Measurements from ENCODE around the gene MCRIP2.
"Not testable (repeated sequence)": the region's sequence is repeated elsewhere in the genome, so short reads cannot be mapped to it uniquely, and the experiment has no call there.

The MCRIP2 gene, protein sequence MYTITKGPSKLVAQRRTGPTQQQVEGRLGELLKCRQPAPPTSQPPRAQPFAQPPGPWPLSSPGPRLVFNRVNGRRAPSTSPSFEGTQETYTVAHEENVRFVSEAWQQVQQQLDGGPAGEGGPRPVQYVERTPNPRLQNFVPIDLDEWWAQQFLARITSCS

DNA sequence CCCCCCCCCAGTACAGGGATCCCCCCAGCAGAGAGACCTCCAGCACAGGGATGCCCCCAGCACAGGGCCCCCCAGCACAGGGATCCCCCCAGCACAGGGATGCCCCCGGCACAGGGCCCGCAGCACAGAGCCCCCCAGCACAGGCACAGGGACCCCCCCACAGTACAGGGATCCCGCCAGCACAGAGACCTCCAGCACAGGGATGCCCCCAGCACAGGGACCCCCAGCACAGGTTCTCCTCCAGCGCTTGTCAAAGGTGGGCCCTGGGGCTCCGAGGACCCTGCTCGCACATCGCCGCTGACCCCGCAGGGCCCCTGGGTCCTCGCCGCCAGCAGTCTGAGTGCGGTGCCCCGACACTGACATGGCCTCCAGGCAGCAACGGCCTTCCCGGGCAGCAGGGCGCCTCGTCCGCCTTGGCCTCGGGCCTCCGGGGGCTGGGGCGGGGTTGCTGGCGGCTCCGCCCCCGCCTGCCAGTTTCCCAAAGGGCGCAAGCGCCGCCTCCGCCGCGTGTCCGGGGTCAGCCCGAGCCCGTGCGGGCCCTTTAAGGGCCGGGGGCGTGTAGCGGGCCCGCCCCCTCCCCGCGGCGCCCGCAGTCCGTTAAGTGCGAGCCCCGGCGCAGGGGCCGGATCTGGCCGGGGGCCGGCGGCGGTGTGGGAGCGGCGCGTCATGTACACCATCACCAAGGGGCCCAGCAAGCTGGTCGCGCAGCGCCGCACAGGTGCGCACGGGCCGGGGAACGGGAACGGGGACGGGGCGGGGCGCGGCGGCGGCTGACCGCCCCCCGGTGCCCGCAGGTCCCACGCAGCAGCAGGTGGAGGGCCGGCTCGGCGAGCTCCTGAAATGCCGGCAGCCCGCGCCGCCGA is at the start of gene MCRIP2:
Gene MCRIP2 (plus strand): TSS at position 503 of the 863 bp plus-strand sequence. CDS start 164 bp downstream, at position 667.
- peak; percentile 97 for DNase-seq

- DNase-seq = no peak
These were observed 49.6 kb upstream of the MCRIP2 start for GRCh38 chr16:591892-592517.

DNA sequence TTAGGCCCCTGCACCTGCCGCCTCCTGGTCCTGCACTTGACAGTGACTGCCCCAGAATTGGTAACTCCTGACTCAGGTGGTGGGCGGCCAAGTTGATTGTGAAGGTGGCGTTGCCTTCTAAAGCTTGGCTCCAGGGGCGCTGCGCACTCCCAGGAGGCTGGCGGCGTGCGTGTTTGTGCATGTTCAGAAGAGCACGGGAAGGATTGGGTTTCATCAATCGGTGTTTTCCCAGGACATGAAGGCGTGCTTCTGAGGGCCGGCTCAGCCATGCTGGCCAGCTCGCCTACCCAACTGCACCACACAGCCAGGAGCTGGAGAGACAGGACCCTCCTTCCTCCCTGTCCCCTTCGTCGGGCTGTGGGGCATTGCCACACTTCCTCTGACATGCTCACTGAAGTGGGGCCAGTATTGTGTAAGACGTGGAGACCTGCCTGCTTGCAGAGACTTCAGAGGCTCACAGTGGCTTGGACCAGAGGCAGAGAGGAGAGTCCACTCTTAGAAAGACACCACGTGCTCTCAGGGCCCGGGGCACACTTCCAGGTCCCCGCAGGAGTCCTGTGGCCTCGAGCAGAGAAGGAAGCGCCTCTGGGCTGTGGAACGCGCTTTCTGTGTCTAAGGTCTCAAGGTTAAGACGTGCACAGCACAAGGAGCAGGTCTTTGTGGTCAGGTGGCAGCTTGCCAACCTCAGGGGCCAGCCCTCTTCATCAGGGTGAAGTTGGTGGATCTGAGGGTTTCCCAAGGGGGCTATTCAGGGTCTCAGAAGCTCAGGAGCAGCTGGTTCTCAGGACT is 48.9 kb upstream of the MCRIP2 start:
- no peak for DNase-seq

DNA sequence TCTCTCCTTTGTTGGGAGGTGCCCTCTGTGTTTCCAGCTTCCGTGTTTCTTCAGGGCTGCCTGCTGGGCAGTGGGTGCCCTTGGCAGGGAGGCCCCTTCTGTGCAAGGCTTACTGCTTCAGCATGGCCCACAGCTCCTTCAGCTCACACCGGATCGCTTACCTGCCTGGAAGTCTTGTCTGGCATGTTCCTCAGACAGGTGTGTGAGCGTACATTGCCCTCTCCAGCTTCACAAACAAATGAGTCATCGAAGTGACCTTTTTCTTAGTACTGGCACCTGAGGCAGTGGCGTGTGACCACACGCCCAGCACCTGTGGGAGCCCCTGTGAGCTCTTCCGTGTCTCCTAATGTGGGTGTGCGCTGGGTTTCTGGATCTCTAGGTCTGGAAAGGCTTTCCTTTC is 48.2 kb upstream of the MCRIP2 start:
- no peak for DNase-seq

- no peak for DNase-seq
These were observed 47.8 kb upstream of the MCRIP2 start for GRCh38 chr16:593807-594206.

- no peak for DNase-seq
These were observed 46.5 kb upstream of the MCRIP2 start for GRCh38 chr16:595094-595528.

- no peak for DNase-seq
These were observed 45.5 kb upstream of the MCRIP2 start for GRCh38 chr16:595942-596735.

GRCh38 chr16:596736-597060 is 44.9 kb upstream of the MCRIP2 start:
- no peak for DNase-seq

GRCh38 chr16:597655-598054 is 44.0 kb upstream of the MCRIP2 start:
- DNase-seq = not testable (repeated sequence)

- DNase-seq = no peak
These were observed 42.5 kb upstream of the MCRIP2 start for GRCh38 chr16:598823-599739.

- DNase-seq = no peak
These were observed 40.8 kb upstream of the MCRIP2 start for GRCh38 chr16:600781-601180.

DNA sequence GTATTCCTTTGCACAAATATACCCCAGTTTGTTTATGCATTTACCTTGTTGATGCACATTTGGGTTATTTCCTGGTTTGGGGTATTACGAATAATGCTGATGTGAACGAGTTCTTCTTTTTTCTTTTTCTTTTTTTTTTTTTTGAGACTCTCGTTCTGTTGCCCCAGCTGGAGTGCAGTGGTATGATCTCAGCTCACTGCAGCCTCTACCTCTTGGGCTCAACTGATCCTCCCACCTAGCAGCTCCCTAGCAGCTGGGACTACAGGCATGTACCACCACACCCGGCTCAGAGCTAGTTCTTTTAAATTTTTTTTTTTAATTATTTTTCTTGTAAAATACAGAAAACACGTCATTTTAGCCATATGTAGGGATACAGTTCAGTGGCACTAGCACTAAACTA is 37.7 kb upstream of the MCRIP2 start:
- DNase-seq = no peak

- no peak for DNase-seq
These were observed 34.8 kb upstream of the MCRIP2 start for GRCh38 chr16:606656-607307.

DNA sequence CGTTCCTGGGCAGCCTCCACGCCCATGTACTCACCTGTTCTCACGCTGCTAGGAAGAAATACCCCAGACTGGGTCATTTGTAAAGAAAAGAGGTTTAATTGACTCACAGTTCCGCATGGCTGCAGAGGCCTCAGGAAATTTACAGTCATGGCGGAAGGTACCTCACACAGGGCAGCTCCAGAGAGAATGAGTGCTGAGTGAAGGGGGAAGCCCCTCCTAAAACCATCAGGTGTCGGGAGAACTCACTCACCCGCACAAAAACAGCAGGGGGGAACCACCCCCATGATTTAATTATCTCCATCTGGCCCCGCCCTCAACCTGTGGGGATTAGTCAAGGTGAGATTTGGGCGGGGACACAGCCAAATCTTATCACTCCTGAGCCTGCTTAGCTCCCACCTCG is 33.6 kb upstream of the MCRIP2 start:
- no peak for DNase-seq

- no peak for DNase-seq
These were observed 32.3 kb upstream of the MCRIP2 start for GRCh38 chr16:609316-609715.

DNA sequence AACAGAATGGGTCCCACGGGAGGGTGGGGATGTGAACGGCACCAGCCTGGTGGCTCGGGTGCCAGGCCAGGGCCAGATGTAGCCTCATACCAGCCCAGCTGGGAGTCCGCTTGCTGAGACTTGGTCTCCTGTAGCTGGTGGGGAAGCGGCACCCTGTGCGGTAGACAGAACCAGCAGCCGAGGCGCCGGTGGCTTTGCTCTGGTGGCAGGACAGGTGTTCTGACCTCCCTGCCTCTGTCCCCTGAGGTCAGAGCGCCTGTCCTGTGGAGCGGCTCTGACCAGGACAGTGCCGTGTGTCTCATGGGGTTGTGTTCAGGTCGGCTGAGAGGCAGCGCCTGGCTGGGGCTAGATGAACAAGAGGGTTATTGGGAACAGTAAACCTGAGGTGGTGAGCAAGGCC is 31.6 kb upstream of the MCRIP2 start:
- no peak for DNase-seq

GRCh38 chr16:610513-611381 is 30.9 kb upstream of the MCRIP2 start:
- DNase-seq = no peak

- DNase-seq = no peak
These were observed 26.5 kb upstream of the MCRIP2 start for GRCh38 chr16:615122-615521.

- no peak for DNase-seq
These were observed 24.7 kb upstream of the MCRIP2 start for GRCh38 chr16:616733-617586.

All from RPMI8226 (cell line).